Erythroblast (primary cell): Measurements from ENCODE around the gene DIPK1C.

Experiments
- GATA1 ChIP-seq: IDR thresholded peaks from 2 replicates; pipeline ENCODE4 v1.6.1; 2011; ENCODE audit warnings: low read depth, mild to moderate bottlenecking, control low read depth, low read length, moderate library complexity
- POLR2A ChIP-seq: IDR thresholded peaks from 2 replicates; pipeline ENCODE4 v1.6.1; 2011; ENCODE audit warnings: mild to moderate bottlenecking, low read length

DNA sequence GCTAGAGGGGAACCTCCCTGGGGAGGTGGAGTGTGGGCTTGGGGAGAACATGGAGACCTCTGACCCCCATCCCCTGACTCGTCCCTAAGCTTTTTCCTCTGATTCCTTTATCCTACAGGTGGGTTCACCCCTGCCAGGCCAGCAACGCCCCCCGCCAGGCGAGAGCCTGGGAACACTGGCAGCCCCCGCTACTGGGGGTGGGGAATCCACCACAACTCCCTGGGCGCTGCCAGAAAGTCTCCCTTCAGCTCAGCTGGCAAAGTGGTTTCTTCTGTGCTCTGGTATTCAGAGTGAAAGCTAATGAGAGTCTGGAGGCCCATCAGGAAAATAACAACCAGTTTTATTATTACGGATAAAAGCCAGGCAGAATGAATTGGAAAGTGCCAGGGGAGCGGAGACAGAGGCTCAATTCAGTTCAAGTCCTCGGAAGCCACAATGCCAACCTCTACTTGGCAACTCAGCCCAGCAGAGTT, 2.8 kb downstream of the DIPK1C start:
- TF ChIP-seq POLR2A (no peak), GATA1 (no peak)
